GM12891 (cell line): Measurements from ENCODE around the gene MSH3.

ENCODE experiments used
- PAX5 ChIP-seq: IDR thresholded peaks from 2 replicates; pipeline ENCODE4 v1.6.1; 2011; ENCODE audit warnings: low read length, moderate library complexity, mild to moderate bottlenecking; ENCODE audit not compliant: insufficient read depth, severe bottlenecking
- POLR2A ChIP-seq: IDR thresholded peaks from 2 replicates; pipeline ENCODE4 v1.6.1; 2011; ENCODE audit warnings: low read depth, low read length, control low read depth
- POLR2AphosphoS5 ChIP-seq: IDR thresholded peaks from 2 replicates; pipeline ENCODE4 v1.6.1; 2011; ENCODE audit warnings: low read depth, low read length, control low read depth
- POU2F2 ChIP-seq: IDR thresholded peaks from 2 replicates; pipeline ENCODE4 v1.6.1; 2011; ENCODE audit warnings: low read depth, mild to moderate bottlenecking, control low read depth, low read length, moderate library complexity
- SPI1 ChIP-seq: IDR thresholded peaks from 2 replicates; pipeline ENCODE4 v1.6.1; 2011; ENCODE audit warnings: low read depth, low read length, control low read depth
- TAF1 ChIP-seq: IDR thresholded peaks from 2 replicates; pipeline ENCODE4 v1.6.1; 2011; ENCODE audit warnings: low read depth, low read length, control low read depth

DNA sequence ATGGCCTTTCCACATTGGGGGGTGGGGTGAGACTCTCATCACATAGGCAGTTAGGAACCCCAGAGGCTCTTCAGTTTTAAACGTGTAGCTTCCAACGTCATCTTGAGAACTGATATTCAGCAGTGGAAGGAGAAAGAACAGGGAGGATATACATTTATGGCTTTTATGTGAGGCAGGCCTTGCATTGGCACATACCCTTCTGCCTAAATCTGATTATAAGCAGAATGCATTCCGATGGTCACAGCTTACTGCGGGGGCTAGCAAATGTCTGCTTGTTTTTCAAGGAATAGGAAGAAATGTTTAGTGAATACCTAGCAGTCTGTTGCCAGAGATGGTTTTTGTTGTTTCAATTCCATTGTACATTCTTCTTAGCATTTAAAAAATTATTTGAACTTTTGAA lies 99.3 kb downstream of the MSH3 start:
- TF ChIP-seq SPI1 (no peak), POLR2A (no peak), TAF1 (no peak), POLR2AphosphoS5 (no peak), PAX5 (no peak), POU2F2 (no peak)
